ENCODE results near the gene SLC47A2. TPM values are rescaled to one million over a fixed set of nuclear protein-coding genes. Genes with fewer than 3 reads are reported as not detected.
A peak's percentile ranks its signal among the peaks of the same experiment; 100 is the strongest.
"Not testable (repeated sequence)": the region's sequence is repeated elsewhere in the genome, so short reads cannot be mapped to it uniquely, and the experiment has no call there.

The SLC47A2 gene
- total and polyA plus RNA-seq, 2 of the 13 experiments (the other 11 are each of a cell fraction or from before 2014, with no cell fraction given) = 0.04 TPM; not detected in 1

DNA sequence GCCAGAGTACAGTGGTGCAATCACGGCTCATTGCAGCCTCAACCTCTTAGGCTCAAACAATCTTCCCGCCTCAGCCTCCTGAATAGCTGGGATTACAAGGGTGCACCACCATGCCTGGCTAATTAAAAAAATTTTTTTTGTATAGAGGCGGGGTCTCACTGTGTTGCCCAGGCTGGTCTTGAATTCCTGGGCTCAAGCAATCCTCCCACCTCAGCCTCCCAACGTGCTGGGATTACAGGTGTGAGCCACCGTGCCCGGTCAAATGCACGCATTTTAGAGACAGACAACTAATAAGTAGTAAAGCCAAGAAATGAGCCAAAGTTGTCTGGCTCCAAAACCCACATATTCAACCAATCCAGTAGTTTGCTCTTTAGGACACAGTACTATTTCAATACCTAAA, 46.7 kb downstream of the SLC47A2 start:
- H3K4me2 ChIP-seq (ENCODE audit: low read depth, low read length); H3K79me2 ChIP-seq (ENCODE audit: insufficient read depth, low read length); H3K27me3 ChIP-seq (ENCODE audit: control insufficient read depth in 1 of 2, insufficient read depth in 2 of 2, low read length in 2 of 2); ATAC-seq; DNase-seq (ENCODE audit: low spot score); in situ Hi-C loops (cut with HindIII; ENCODE audit: extremely low pct_ligation_motif_present, low pct_unique_long_range_greater_than_20kb); BruUV-seq (replicated peaks); H3K4me3 ChIP-seq (replicated peaks in 1 of 3; ENCODE audit: insufficient read depth in 1 of 3, low read depth in 2 of 3, low read length in 3 of 3); H3K9me3 ChIP-seq (ENCODE audit: low read length); H2AFZ ChIP-seq (ENCODE audit: low read length); H3K9ac ChIP-seq (ENCODE audit: insufficient read depth, low read depth, low read length); FAIRE-seq; H4K20me1 ChIP-seq (ENCODE audit: insufficient read depth, low read length); CTCF ChIA-PET (ENCODE audit: low intra/inter-chr PET ratio, low total read pairs): not testable (repeated sequence)
- POLR2A ChIA-PET = interaction anchor here (1.8 to 9.4 kb wide), 3 partner anchors 9 to 33 kb away, joined by 4 to 133 read pairs (median 66); partner anchors contain the start of gene ALDH3A2
- Histone ChIP-seq H3K27ac (ENCODE audit: extremely low read length, insufficient read depth, low read length) (peak overlapping the region; percentile 37), H3K4me1 (ENCODE audit: insufficient read depth, low read length) (peaks cover 69% of the 10 kb centered on the region), H3K36me3 (replicated peaks in 1 of 2; ENCODE audit: control insufficient read depth in 1 of 2, insufficient read depth in 2 of 2, low read length in 2 of 2) (peaks cover 18 to 33% of the 10 kb centered on the region in 2 experiments)
- 85% methylated on average over 7 of the region's 7 CpGs for WGBS (ENCODE audit: low lambda C conversion rate)
- peak; percentile 30; the same call in 1 of the 2 replicates for TF ChIP-seq ZNF460 (CRISPR knock-in tag; IDR thresholded peaks at IDR 0.05; ENCODE audit: borderline replicate concordance)
- TF ChIP-seq, protein P1, sequence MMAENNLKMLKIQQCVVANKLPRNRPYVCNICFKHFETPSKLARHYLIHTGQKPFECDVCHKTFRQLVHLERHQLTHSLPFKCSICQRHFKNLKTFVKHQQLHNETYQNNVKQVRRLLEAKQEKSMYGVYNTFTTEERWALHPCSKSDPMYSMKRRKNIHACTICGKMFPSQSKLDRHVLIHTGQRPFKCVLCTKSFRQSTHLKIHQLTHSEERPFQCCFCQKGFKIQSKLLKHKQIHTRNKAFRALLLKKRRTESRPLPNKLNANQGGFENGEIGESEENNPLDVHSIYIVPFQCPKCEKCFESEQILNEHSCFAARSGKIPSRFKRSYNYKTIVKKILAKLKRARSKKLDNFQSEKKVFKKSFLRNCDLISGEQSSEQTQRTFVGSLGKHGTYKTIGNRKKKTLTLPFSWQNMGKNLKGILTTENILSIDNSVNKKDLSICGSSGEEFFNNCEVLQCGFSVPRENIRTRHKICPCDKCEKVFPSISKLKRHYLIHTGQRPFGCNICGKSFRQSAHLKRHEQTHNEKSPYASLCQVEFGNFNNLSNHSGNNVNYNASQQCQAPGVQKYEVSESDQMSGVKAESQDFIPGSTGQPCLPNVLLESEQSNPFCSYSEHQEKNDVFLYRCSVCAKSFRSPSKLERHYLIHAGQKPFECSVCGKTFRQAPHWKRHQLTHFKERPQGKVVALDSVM (CRISPR knock-in tag; IDR thresholded peaks at IDR 0.05) = peak; percentile 36; the same call in 1 of the 2 replicates
- peak; percentile 91 for TF ChIP-seq ZNF121 (CRISPR knock-in tag; IDR thresholded peaks at IDR 0.05)
- TF ChIP-seq ZMYM3 (CRISPR knock-in tag; IDR thresholded peaks at IDR 0.05) = 0 out of 2 replicates have a peak, but pooled peaks have one; percentile 38
- intact Hi-C loops (cut with micrococcal nuclease; ENCODE audit: unreplicated experiment) = loop anchor here (5.0 kb wide), 1 partner anchor 48 kb away; the partner anchor contains the start of gene SLC47A2

DNA sequence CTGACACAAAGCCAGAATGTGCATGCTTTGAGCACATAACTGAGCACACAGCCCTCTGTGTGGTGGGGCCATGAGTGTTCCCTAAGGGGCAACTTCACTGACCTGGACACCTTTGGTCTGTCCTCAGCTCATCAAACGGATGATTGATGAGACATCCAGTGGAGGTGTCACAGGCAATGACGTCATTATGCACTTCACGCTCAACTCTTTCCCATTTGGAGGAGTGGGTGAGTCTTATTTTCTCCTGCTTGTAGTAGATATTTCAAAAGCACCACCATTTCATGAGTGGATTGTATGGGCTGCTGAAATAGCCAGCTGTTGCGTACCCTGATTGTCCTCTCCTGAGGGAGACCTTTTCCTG, 51.6 kb downstream of the SLC47A2 start:
- Histone ChIP-seq H3K9me3 (ENCODE audit: low read length) (no peaks in the 10 kb centered on the region), H3K79me2 (ENCODE audit: insufficient read depth, low read length) (peaks cover 23% of the 10 kb centered on the region), H3K4me3 (replicated peaks in 1 of 3; ENCODE audit: insufficient read depth in 1 of 3, low read depth in 2 of 3, low read length in 3 of 3) (no peak overlapping the region), H3K4me1 (ENCODE audit: insufficient read depth, low read length) (peaks cover 71% of the 10 kb centered on the region), H3K27ac (ENCODE audit: extremely low read length, insufficient read depth, low read length) (peak overlapping the region; percentile 20), H4K20me1 (ENCODE audit: insufficient read depth, low read length) (no peaks in the 10 kb centered on the region), H3K27me3 (ENCODE audit: control insufficient read depth in 1 of 2, insufficient read depth in 2 of 2, low read length in 2 of 2) (no peaks in the 10 kb centered on the region), H3K4me2 (ENCODE audit: low read depth, low read length) (no peak overlapping the region), H2AFZ (ENCODE audit: low read length) (no peak overlapping the region), H3K36me3 (replicated peaks in 1 of 2; ENCODE audit: control insufficient read depth in 1 of 2, insufficient read depth in 2 of 2, low read length in 2 of 2) (peaks cover 19 to 52% of the 10 kb centered on the region in 2 experiments), H3K9ac (ENCODE audit: insufficient read depth, low read depth, low read length) (no peak overlapping the region)
- intact Hi-C loops (cut with micrococcal nuclease; ENCODE audit: unreplicated experiment) = no loop called here
- FAIRE-seq (no peak), DNase-seq (ENCODE audit: low spot score) (no peak), ATAC-seq (no peak)
- ChIA-PET CTCF (ENCODE audit: low intra/inter-chr PET ratio, low total read pairs) (no interaction called here), POLR2A (no interaction called here)
- 92% methylated on average over 4 of the region's 4 CpGs for WGBS (ENCODE audit: low lambda C conversion rate)
- in situ Hi-C loops (cut with HindIII; ENCODE audit: extremely low pct_ligation_motif_present, low pct_unique_long_range_greater_than_20kb) = no loop called here
- no TSS peak for BruUV-seq (replicated peaks)
- TF ChIP-seq, protein P2, sequence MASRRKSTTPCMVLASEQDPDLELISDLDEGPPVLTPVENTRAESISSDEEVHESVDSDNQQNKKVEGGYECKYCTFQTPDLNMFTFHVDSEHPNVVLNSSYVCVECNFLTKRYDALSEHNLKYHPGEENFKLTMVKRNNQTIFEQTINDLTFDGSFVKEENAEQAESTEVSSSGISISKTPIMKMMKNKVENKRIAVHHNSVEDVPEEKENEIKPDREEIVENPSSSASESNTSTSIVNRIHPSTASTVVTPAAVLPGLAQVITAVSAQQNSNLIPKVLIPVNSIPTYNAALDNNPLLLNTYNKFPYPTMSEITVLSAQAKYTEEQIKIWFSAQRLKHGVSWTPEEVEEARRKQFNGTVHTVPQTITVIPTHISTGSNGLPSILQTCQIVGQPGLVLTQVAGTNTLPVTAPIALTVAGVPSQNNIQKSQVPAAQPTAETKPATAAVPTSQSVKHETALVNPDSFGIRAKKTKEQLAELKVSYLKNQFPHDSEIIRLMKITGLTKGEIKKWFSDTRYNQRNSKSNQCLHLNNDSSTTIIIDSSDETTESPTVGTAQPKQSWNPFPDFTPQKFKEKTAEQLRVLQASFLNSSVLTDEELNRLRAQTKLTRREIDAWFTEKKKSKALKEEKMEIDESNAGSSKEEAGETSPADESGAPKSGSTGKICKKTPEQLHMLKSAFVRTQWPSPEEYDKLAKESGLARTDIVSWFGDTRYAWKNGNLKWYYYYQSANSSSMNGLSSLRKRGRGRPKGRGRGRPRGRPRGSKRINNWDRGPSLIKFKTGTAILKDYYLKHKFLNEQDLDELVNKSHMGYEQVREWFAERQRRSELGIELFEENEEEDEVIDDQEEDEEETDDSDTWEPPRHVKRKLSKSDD (CRISPR knock-in tag; IDR thresholded peaks at IDR 0.05; ENCODE audit: low read depth) = no peak
- 0 out of 2 replicates have a peak, but pooled peaks have one; percentile 29 for TF ChIP-seq HOXA5 (CRISPR knock-in tag; IDR thresholded peaks at IDR 0.05)
- TF ChIP-seq AHR (CRISPR knock-in tag; IDR thresholded peaks at IDR 0.05) = no peak
- peak; percentile 63 for TF ChIP-seq ATF7 (IDR thresholded peaks at IDR 0.05)
- no peak for TF ChIP-seq ATF7 (CRISPR knock-in tag; IDR thresholded peaks at IDR 0.05)
- peak; percentile 41; the same call in 1 of the 2 replicates for TF ChIP-seq MEIS2 (CRISPR knock-in tag; IDR thresholded peaks at IDR 0.05)
- TF ChIP-seq ZSCAN25 (CRISPR knock-in tag; IDR thresholded peaks at IDR 0.05) = no peak
